ENCODE results near the gene SLX9.

DNA sequence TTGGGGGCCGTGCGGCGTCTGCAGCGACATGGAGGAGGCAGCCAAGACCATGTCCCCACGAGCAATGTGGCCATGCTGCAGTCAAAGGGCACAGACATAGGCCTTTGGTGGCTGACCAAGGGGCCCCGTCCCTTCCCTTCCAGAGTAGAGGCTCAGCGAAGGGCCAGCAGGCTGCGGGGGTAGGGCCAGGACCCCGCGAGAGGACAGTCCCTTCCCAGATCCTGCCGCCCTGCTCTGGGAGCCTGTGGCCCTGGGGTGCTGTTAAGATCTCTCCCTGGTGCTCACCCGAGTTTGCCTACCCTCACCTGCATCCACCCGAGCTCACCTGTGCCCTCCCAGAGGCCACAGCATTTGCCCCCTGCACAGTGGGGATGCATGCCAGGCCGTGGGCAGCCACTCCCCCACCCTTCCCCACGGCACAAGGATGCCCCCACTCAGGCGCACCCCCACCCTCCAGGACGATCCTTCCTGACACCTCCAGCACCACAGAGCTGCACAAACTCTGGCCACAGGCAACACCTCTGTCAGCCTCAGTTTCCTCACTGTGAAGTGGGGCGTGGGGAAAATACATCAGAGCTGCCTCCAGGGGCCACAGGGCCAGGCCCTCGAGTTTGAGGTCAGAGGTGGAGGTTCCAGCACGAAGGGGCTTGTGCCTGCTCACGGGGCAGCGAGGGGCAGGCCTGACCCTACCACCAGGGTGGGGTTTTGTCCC is 34.7 kb upstream of the SLX9 start:
- TF ChIP-seq, protein P1, sequence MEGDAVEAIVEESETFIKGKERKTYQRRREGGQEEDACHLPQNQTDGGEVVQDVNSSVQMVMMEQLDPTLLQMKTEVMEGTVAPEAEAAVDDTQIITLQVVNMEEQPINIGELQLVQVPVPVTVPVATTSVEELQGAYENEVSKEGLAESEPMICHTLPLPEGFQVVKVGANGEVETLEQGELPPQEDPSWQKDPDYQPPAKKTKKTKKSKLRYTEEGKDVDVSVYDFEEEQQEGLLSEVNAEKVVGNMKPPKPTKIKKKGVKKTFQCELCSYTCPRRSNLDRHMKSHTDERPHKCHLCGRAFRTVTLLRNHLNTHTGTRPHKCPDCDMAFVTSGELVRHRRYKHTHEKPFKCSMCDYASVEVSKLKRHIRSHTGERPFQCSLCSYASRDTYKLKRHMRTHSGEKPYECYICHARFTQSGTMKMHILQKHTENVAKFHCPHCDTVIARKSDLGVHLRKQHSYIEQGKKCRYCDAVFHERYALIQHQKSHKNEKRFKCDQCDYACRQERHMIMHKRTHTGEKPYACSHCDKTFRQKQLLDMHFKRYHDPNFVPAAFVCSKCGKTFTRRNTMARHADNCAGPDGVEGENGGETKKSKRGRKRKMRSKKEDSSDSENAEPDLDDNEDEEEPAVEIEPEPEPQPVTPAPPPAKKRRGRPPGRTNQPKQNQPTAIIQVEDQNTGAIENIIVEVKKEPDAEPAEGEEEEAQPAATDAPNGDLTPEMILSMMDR (IDR thresholded peaks at IDR 0.05; ENCODE audit: insufficient read depth, low read length), result no peak
- TF ChIP-seq POLR2AphosphoS5 (IDR thresholded peaks at IDR 0.05; ENCODE audit: low read depth) (no peak), GABPA (IDR thresholded peaks at IDR 0.05; ENCODE audit: low read depth) (no peak), SPI1 (IDR thresholded peaks at IDR 0.05; ENCODE audit: borderline replicate concordance, low read depth) (no peak)
- TF ChIP-seq, protein P2, sequence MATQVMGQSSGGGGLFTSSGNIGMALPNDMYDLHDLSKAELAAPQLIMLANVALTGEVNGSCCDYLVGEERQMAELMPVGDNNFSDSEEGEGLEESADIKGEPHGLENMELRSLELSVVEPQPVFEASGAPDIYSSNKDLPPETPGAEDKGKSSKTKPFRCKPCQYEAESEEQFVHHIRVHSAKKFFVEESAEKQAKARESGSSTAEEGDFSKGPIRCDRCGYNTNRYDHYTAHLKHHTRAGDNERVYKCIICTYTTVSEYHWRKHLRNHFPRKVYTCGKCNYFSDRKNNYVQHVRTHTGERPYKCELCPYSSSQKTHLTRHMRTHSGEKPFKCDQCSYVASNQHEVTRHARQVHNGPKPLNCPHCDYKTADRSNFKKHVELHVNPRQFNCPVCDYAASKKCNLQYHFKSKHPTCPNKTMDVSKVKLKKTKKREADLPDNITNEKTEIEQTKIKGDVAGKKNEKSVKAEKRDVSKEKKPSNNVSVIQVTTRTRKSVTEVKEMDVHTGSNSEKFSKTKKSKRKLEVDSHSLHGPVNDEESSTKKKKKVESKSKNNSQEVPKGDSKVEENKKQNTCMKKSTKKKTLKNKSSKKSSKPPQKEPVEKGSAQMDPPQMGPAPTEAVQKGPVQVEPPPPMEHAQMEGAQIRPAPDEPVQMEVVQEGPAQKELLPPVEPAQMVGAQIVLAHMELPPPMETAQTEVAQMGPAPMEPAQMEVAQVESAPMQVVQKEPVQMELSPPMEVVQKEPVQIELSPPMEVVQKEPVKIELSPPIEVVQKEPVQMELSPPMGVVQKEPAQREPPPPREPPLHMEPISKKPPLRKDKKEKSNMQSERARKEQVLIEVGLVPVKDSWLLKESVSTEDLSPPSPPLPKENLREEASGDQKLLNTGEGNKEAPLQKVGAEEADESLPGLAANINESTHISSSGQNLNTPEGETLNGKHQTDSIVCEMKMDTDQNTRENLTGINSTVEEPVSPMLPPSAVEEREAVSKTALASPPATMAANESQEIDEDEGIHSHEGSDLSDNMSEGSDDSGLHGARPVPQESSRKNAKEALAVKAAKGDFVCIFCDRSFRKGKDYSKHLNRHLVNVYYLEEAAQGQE (IDR thresholded peaks at IDR 0.05; ENCODE audit: insufficient replicate concordance, low read depth), result no peak

Data from HL-60 (cell line).